Umbilical cord (tissue), 2 donors: ENCODE measurements around the gene ERO1A. TPM values are rescaled to one million over a fixed set of nuclear protein-coding genes. Genes with fewer than 3 reads are reported as not detected.

Experiments
- DNase-seq: peaks from one replicate; pipeline ENCODE4 v3.0.0-alpha.2; 2015; ENCODE audit warnings: low spot score
- total RNA-seq: library from RNA; depleted of rRNA; stranded (reverse); fragments of >200 nt; gene quantifications from one replicate; pipeline ENCODE4 v1.2.3, GENCODE V29; 2014; ENCODE audit warnings: low replicate concordance; ENCODE audit not compliant: insufficient read depth

ERO1A gene
- total RNA-seq, 1 donor from 2014 or later: 67.4 TPM

DNA sequence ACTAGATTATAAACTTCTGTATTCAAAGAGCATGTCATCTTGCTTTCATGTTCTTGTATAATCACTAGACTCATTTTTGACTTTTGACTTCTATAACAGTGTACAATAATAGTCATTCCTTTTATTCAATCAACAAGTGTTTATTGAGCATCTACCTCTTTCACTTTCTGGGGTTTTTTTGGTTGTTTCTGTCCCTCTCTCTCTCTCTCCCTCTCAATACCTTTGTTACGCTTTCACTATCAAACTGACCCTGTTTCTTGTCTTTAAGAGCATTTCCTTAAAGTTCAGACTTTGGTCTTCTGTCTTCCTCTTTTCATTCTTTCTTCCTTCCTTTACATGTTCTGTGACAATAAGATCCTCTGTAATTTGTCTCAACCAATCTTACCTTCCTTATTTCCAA, 93.2 kb downstream of the ERO1A start:
- no peak for DNase-seq

DNA sequence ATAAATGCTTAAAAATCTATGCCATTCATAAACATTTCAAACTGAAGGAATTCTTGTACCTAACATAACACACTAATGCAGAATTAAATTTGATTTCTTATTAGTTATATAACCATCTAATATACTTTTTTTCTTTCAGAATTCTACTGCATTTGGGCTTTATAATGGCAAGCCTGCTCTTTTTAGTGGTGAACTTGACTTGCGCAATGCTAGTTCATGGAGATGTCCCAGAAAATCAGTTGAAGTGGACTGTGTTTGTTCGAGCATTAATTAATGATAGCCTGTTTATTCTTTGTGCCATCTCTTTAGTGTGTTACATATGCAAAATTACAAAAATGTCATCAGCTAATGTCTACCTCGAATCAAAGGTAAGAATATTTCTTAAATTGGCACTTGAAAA, 95.4 kb downstream of the ERO1A start:
- DNase-seq: no peak

DNA sequence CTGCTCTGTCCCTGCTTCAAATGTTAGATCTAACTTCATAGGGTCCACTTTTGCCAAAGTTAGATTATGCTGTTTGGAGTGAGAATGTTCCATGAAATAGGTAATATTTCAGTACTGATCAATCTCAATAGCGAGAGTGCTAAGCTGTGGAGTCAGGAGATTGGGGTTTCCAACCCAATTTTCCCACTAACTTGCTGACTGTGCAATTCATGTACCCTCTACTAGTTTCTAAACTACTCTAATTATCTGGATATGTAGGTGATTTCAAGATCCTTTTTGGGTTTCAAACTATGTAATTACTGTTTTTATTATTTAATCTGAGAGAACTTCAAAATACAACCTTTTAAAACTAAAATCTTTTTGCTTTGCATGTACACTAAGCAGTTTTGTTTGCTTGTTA, 96.8 kb downstream of the ERO1A start:
- no peak for DNase-seq

DNA sequence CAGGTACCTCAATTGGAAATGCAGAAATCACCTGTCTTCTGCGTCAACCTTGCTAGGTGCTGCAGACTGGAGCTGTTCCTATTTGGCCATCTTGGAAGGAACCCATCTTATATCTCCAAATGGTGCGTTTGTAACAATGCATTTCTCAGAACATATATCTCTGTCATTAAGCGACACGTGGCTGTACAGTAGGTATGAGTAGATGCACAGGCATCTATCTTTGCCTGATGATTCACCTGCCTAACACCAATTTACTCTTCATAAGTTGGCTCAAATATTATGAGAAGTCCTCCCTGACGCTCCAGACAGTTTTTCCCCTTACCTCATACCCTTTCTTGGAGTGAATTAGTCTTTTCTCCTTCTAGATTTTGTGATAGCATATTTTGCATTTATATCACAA, 98.5 kb downstream of the ERO1A start:
- no peak for DNase-seq

DNA sequence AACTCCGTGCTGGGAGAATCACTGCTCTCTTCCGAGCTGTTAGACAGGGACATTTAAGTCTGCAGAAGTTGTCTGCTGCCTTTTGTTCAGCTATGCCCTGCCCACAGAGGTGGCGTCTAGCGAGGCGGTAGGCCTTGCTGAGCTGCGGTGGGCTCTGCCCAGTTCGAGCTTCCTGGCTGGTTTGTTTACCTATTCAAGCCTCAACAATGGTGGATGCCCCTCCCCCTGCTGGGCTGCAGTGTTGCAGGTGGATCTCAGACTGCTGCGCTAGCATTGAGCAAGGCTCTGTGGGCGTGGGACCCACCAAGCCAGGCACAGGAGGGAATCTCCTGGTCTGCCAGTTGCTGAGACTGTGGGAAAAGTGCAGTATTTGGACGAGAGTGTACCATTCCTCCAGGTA, 99.0 kb downstream of the ERO1A start:
- DNase-seq: no peak

- DNase-seq: no peak
Observed at GRCh38 chr14:52590318-52590717, 105.0 kb downstream of the ERO1A start.

Other genes starting within 250 kb of the ERO1A start
- 13.7 TPM for gene TXNDC16, start 143.1 kb downstream of the ERO1A start, total RNA-seq
- 4.1 TPM for gene GPR137C, start 142.7 kb downstream of the ERO1A start, total RNA-seq
- gene PSMC6, start 11.6 kb upstream of the ERO1A start, total RNA-seq: 231 TPM
- gene STYX, start 34.6 kb upstream of the ERO1A start, total RNA-seq: 36.4 TPM
- 13.7 TPM for gene GNPNAT1, start 96.0 kb upstream of the ERO1A start, total RNA-seq